ENCODE results near the gene WIPI1.

Gene WIPI1

DNA sequence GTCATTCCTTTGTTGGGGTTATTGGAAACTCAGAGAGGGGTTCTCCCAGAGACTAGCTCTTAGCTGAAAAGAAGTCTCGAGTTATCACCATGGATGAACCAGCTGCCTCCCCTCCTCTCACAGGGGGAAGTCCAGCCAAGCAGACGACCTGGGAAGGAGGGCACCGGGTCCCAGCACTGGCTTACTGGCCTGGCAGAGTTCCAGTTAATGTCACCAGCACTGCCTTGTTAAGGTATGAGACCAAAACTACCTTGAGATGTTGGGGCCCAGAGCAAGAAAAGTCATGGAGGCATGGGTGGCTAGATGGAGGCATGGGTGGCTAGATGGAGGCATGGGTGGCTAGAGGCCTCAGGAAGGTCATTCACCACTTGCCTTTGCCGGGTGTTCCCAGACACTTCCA is 72.4 kb downstream of the WIPI1 start:
- Histone ChIP-seq H2AFZ (ENCODE audit: insufficient read depth, low read length, poor library complexity) (no peak overlapping the region), H4K8ac (ENCODE audit: low read depth, low read length) (no peak overlapping the region), H3K23ac (ENCODE audit: low read length) (no peak overlapping the region), H2BK120ac (ENCODE audit: insufficient read depth, low read length, poor library complexity) (peak overlapping the region; percentile 16), H4K12ac (ENCODE audit: low read depth, low read length) (no peak overlapping the region), H3K4me1 (ENCODE audit: control insufficient read depth in 1 of 2, insufficient read depth in 2 of 2, low read length in 2 of 2) (peaks cover 14 to 21% of the 10 kb centered on the region in 2 experiments), H3K18ac (ENCODE audit: low read length) (no peak overlapping the region), H3K4me3 (ENCODE audit: low read depth, low read length) (no peak overlapping the region), H3K14ac (ENCODE audit: low read length) (peak overlapping the region; percentile 9), H4K91ac (ENCODE audit: low read depth, low read length) (no peak overlapping the region), H3K4me2 (ENCODE audit: low read length) (no peak overlapping the region), H3K4ac (ENCODE audit: low read depth, low read length) (no peak overlapping the region), H3K27me3 (ENCODE audit: insufficient read depth, low read length) (no peaks in the 10 kb centered on the region), H3K36me3 (ENCODE audit: control insufficient read depth in 1 of 2, insufficient read depth in 2 of 2, low read length in 2 of 2) (no peaks in the 10 kb centered on the region), H2BK5ac (ENCODE audit: low read depth, low read length, poor library complexity) (no peak overlapping the region), H3K9me3 (ENCODE audit: insufficient read depth, low read depth, low read length) (no peaks in the 10 kb centered on the region), H2BK12ac (ENCODE audit: low read length) (peak overlapping the region; percentile 19), H3K79me2 (ENCODE audit: control insufficient read depth, insufficient read depth, low read length, poor library complexity) (peaks cover 2% of the 10 kb centered on the region), H3K79me1 (ENCODE audit: low read length) (peaks cover 12% of the 10 kb centered on the region), H2AK5ac (ENCODE audit: low read length) (peak overlapping the region; percentile 42), H3K9ac (ENCODE audit: low read length) (no peak overlapping the region), H3K27ac (ENCODE audit: low read depth, low read length) (no peak overlapping the region)
- WGBS (ENCODE audit: extremely low coverage, insufficient coverage, insufficient read length), result no CpG with 5 or more reads among the region's 4 CpGs
- DNase-seq, result no peak

DNA sequence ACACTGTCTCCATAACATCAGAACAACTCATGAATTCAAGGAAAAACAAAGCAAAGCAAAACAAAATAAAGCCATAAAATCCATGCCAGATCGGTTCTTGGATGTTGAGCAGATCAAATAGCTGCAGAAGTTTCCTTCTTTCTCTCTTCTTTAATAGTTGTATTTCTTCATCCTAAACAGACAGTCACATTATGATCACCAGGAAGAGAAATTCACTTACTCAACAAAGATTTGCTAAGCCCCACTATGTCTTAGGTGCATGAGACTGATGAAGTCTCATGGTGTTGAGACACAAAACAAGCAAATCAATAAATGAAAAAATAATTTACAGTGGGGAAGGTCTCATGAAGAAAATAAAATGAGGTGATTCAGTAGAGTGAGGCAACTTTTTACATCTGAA is 72.8 kb downstream of the WIPI1 start:
- no peak overlapping the region for H3K9ac ChIP-seq (ENCODE audit: low read length)
- H4K91ac ChIP-seq (ENCODE audit: low read depth, low read length), result no peak overlapping the region
- H3K4me3 ChIP-seq (ENCODE audit: low read depth, low read length), result no peak overlapping the region
- no peak overlapping the region for H3K4me2 ChIP-seq (ENCODE audit: low read length)
- no peak overlapping the region for H2AFZ ChIP-seq (ENCODE audit: insufficient read depth, low read length, poor library complexity)
- peaks cover 10% of the 10 kb centered on the region for H3K79me1 ChIP-seq (ENCODE audit: low read length)
- no peak overlapping the region for H2AK5ac ChIP-seq (ENCODE audit: low read length)
- H3K18ac ChIP-seq (ENCODE audit: low read length), result no peak overlapping the region
- H3K4ac ChIP-seq (ENCODE audit: low read depth, low read length), result no peak overlapping the region
- no peak overlapping the region for H4K12ac ChIP-seq (ENCODE audit: low read depth, low read length)
- no peak overlapping the region for H4K8ac ChIP-seq (ENCODE audit: low read depth, low read length)
- peaks cover 14 to 21% of the 10 kb centered on the region in 2 experiments for H3K4me1 ChIP-seq (ENCODE audit: control insufficient read depth in 1 of 2, insufficient read depth in 2 of 2, low read length in 2 of 2)
- no peak overlapping the region for H2BK5ac ChIP-seq (ENCODE audit: low read depth, low read length, poor library complexity)
- H3K27ac ChIP-seq (ENCODE audit: low read depth, low read length), result no peak overlapping the region
- H3K9me3 ChIP-seq (ENCODE audit: insufficient read depth, low read depth, low read length), result no peaks in the 10 kb centered on the region
- H3K23ac ChIP-seq (ENCODE audit: low read length), result no peak overlapping the region
- DNase-seq, result no peak
- H2BK120ac ChIP-seq (ENCODE audit: insufficient read depth, low read length, poor library complexity), result no peak overlapping the region
- peaks cover 2% of the 10 kb centered on the region for H3K79me2 ChIP-seq (ENCODE audit: control insufficient read depth, insufficient read depth, low read length, poor library complexity)
- H3K27me3 ChIP-seq (ENCODE audit: insufficient read depth, low read length), result no peaks in the 10 kb centered on the region
- no peak overlapping the region for H3K14ac ChIP-seq (ENCODE audit: low read length)
- H2BK12ac ChIP-seq (ENCODE audit: low read length), result no peak overlapping the region
- WGBS (ENCODE audit: extremely low coverage, insufficient coverage, insufficient read length), result no CpG with 5 or more reads among the region's 1 CpG
- H3K36me3 ChIP-seq (ENCODE audit: control insufficient read depth in 1 of 2, insufficient read depth in 2 of 2, low read length in 2 of 2), result no peaks in the 10 kb centered on the region

DNA sequence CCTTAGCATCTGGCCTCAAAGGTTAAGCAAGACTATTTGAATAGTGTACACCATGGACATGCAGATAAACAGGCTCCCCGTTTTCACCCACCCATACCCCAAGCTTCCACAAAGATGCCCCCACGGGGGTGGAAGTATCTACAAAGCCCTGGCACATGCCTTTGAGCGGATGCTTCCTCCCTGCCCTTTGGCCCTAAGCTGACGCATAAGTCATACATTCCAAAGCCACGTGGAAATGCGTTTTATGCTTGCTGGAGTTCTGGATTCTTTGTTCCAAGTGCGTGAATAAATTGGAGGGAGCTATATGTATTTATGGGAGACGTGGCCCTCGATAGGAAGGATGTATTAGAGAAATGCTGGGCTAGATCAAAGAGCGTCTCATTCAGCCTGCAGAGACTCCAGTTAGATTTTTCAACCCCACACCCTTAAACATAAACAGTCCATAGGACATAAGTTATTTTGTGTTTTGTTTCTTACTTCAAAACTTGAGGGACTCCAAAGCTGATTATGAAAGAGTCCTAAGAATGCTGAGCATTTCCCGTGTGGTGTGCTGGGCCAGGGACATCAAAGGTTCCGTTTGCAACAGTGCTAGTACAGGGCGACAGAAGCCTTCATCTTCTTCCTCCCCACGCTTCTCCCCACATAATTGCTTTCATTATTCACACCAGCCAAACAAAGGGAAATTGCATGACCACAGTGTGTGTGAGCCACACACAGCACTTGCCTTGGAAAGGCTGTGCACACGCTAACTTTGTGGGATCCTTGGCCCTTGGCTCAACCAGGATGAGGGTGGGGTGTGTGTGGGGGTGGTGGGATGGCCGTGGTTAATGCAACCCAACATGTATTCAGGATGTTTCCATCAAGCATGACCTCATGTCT is 73.6 kb downstream of the WIPI1 start:
- Histone ChIP-seq H3K18ac (ENCODE audit: low read length) (no peak overlapping the region), H4K8ac (ENCODE audit: low read depth, low read length) (no peak overlapping the region), H2AK5ac (ENCODE audit: low read length) (no peak overlapping the region), H4K12ac (ENCODE audit: low read depth, low read length) (no peak overlapping the region), H3K79me1 (ENCODE audit: low read length) (peaks cover 7% of the 10 kb centered on the region), H3K23ac (ENCODE audit: low read length) (no peak overlapping the region), H2BK120ac (ENCODE audit: insufficient read depth, low read length, poor library complexity) (no peak overlapping the region), H3K4me3 (ENCODE audit: low read depth, low read length) (no peak overlapping the region), H3K36me3 (ENCODE audit: control insufficient read depth in 1 of 2, insufficient read depth in 2 of 2, low read length in 2 of 2) (no peaks in the 10 kb centered on the region), H3K79me2 (ENCODE audit: control insufficient read depth, insufficient read depth, low read length, poor library complexity) (no peaks in the 10 kb centered on the region), H4K91ac (ENCODE audit: low read depth, low read length) (no peak overlapping the region), H3K27ac (ENCODE audit: low read depth, low read length) (peak overlapping the region; percentile 45), H3K4me2 (ENCODE audit: low read length) (peak overlapping the region; percentile 4), H2BK12ac (ENCODE audit: low read length) (no peak overlapping the region), H3K9ac (ENCODE audit: low read length) (no peak overlapping the region), H3K27me3 (ENCODE audit: insufficient read depth, low read length) (no peaks in the 10 kb centered on the region), H3K4me1 (ENCODE audit: control insufficient read depth in 1 of 2, insufficient read depth in 2 of 2, low read length in 2 of 2) (peaks cover 14 to 21% of the 10 kb centered on the region in 2 experiments), H2BK5ac (ENCODE audit: low read depth, low read length, poor library complexity) (no peak overlapping the region), H3K4ac (ENCODE audit: low read depth, low read length) (no peak overlapping the region), H3K9me3 (ENCODE audit: insufficient read depth, low read depth, low read length) (no peaks in the 10 kb centered on the region), H3K14ac (ENCODE audit: low read length) (no peak overlapping the region), H2AFZ (ENCODE audit: insufficient read depth, low read length, poor library complexity) (no peak overlapping the region)
- no CpG with 5 or more reads among the region's 16 CpGs for WGBS (ENCODE audit: extremely low coverage, insufficient coverage, insufficient read length)
- peak; percentile 73 to 84 for DNase-seq

DNA sequence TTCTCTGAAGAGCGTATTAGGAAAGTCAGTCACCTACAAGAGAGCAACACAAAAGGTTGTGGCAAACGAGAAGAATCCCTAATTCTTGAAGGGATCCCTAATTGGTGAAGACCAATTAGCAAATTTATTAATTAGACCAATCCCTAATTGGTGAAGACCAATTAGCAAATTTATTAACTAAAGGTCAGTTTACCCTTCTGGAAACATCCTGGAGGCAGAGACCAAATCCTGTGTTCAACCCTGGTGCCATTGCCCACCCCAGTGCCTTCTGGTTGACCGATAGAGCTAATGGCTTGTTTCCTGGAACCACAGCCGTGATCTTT is 74.2 kb downstream of the WIPI1 start:
- no peak overlapping the region for H2AK5ac ChIP-seq (ENCODE audit: low read length)
- H3K4me1 ChIP-seq (ENCODE audit: control insufficient read depth in 1 of 2, insufficient read depth in 2 of 2, low read length in 2 of 2), result peaks cover 18 to 24% of the 10 kb centered on the region in 2 experiments
- H3K4ac ChIP-seq (ENCODE audit: low read depth, low read length), result no peak overlapping the region
- H3K9ac ChIP-seq (ENCODE audit: low read length), result no peak overlapping the region
- H3K27ac ChIP-seq (ENCODE audit: low read depth, low read length), result no peak overlapping the region
- no peak overlapping the region for H4K12ac ChIP-seq (ENCODE audit: low read depth, low read length)
- H3K18ac ChIP-seq (ENCODE audit: low read length), result no peak overlapping the region
- no peaks in the 10 kb centered on the region for H3K27me3 ChIP-seq (ENCODE audit: insufficient read depth, low read length)
- no peak overlapping the region for H3K14ac ChIP-seq (ENCODE audit: low read length)
- H3K4me3 ChIP-seq (ENCODE audit: low read depth, low read length), result no peak overlapping the region
- peak overlapping the region; percentile 4 for H3K4me2 ChIP-seq (ENCODE audit: low read length)
- DNase-seq, result no peak
- H3K36me3 ChIP-seq (ENCODE audit: control insufficient read depth in 1 of 2, insufficient read depth in 2 of 2, low read length in 2 of 2), result no peaks in the 10 kb centered on the region
- H3K79me2 ChIP-seq (ENCODE audit: control insufficient read depth, insufficient read depth, low read length, poor library complexity), result no peaks in the 10 kb centered on the region
- no peak overlapping the region for H2BK120ac ChIP-seq (ENCODE audit: insufficient read depth, low read length, poor library complexity)
- no peaks in the 10 kb centered on the region for H3K9me3 ChIP-seq (ENCODE audit: insufficient read depth, low read depth, low read length)
- no CpG with 5 or more reads among the region's 4 CpGs for WGBS (ENCODE audit: extremely low coverage, insufficient coverage, insufficient read length)
- H2BK5ac ChIP-seq (ENCODE audit: low read depth, low read length, poor library complexity), result no peak overlapping the region
- H3K79me1 ChIP-seq (ENCODE audit: low read length), result peaks cover 11% of the 10 kb centered on the region
- no peak overlapping the region for H4K91ac ChIP-seq (ENCODE audit: low read depth, low read length)
- no peak overlapping the region for H2AFZ ChIP-seq (ENCODE audit: insufficient read depth, low read length, poor library complexity)
- no peak overlapping the region for H2BK12ac ChIP-seq (ENCODE audit: low read length)
- H3K23ac ChIP-seq (ENCODE audit: low read length), result no peak overlapping the region
- no peak overlapping the region for H4K8ac ChIP-seq (ENCODE audit: low read depth, low read length)
